Right lobe of liver (tissue), 4 donors: ENCODE data around the gene RRP8.

Source experiments
- CTCF ChIP-seq, 4 donors: fragments of 200-600 bp in 3 of 4; fragments of 450-650 bp in 1 of 4; IDR thresholded peaks; one replicate each; pipeline versions ENCODE4 v1.5.1 to v1.8.0; 2016 to 2022; ENCODE audit warnings: antibody characterized with exemption in 4 of 4, mild to moderate bottlenecking in 2 of 4
- POLR2A ChIP-seq: fragments of 450-650 bp; IDR thresholded peaks from one replicate; pipeline ENCODE4 v1.6.1; 2017; ENCODE audit warnings: antibody characterized with exemption, mild to moderate bottlenecking
- donor health status: DM: no; HTN: no; CAD: no.
- donor health status: DM: no; HTN: no; CAD: no.
- donor health status: DM: no; HTN: yes; CAD: no.

GRCh38 chr11:6609502-6610015, 6.1 kb upstream of the RRP8 start:
- TF ChIP-seq CTCF (IDR thresholded peaks at IDR 0.05): no peak
- no peak for TF ChIP-seq POLR2A
